ENCODE data around the gene CD9. TPM values are rescaled to one million over a fixed set of nuclear protein-coding genes. Genes with fewer than 3 reads are reported as not detected.
"Not testable (repeated sequence)": the region's sequence is repeated elsewhere in the genome, so short reads cannot be mapped to it uniquely, and the experiment has no call there.

Gene CD9
- 1 to 10 TPM; 2.1 to 9.8 (median 5.1) TPM for polyA plus RNA-seq

- Mint-ChIP-seq H3K36me3 (no peaks in the 10 kb centered on the region), H3K27me3 (ENCODE audit: low read depth in 3 of 3) (peaks cover 2 to 15% (median 14%) of the 10 kb centered on the region in 3 donors), H3K27ac (no peak within 1 kb of the TSS), H3K4me3 (peak within 1 kb of the TSS; percentile 12 to 70 (median 57)), H3K4me1 (peaks cover 15 to 18% of the 10 kb centered on the region in 2 donors), H3K9me3 (no peaks in the 10 kb centered on the region)
- DNase-seq: no peak
Observed at GRCh38 chr12:6200256-6201212, at the start of gene CD9. Gene CD9, plus strand, starts transcription at chr12:6200400. Its CDS starts 100 bp downstream, at chr12:6200500.

DNA sequence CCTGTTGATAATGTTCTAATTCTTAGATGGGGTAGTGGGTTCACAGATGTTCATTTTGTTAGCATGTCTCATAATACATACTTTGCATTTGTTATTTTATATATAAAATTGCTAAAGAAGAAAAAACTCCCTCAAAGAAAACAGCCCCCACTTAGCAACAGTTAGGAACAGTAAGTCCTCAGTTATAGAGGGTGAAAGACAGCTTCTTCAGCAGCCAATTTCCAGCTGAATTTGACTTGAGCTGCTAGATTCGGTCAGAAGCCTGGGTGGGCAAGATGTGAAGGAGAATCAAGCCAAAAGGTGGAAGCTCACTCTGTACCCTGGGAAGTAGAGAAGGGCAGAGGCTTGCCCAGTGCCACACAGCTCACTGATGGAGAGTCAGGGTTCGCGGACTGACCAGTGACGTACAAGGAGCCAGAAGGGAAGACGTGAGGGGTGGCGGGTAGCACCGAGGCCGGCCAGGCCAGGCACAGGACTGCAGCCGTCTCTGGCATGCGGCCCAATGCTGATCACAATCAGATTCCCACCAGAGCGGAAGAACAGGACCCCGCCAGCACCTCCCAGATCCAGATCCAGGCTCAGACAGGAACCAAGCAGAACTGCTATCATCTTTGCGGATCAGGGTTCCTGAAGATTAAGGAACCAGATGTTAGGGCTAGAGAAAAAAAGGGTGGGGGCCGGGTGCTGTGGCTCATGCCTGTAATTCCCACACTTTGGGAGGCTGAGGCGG, 45.3 kb upstream of the CD9 start:
- Mint-ChIP-seq H3K4me3 (no peak overlapping the region), H3K36me3 (no peaks in the 10 kb centered on the region), H3K27me3 (ENCODE audit: low read depth in 3 of 3) (peaks cover 0 to 8% (median 0%) of the 10 kb centered on the region in 3 donors), H3K27ac (no peak overlapping the region), H3K9me3 (no peaks in the 10 kb centered on the region), H3K4me1 (no peaks in the 10 kb centered on the region)
- no peak for DNase-seq

DNA sequence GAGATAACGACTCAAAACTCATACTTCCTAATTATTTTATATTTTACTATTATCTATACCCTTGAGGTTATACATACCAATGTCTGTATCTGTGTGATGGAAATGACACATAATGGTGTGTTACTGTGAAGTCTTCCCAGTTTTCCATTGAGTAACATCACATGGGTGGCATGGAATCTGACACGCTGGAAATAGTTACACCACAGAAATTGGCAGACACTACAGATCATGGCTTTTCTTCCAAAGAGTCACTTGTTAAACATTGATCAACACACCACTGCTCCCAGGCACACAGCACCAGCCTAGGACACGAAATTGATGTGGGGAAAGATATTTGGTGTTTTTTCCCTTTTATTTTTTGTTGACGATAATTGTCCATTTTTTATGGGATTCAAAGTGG, 42.7 kb upstream of the CD9 start:
- Mint-ChIP-seq H3K36me3 (no peaks in the 10 kb centered on the region), H3K27me3 (ENCODE audit: low read depth in 3 of 3) (peaks cover 2 to 11% (median 2%) of the 10 kb centered on the region in 3 donors), H3K27ac (no peak overlapping the region), H3K4me1 (no peaks in the 10 kb centered on the region), H3K9me3 (no peaks in the 10 kb centered on the region), H3K4me3 (no peak overlapping the region)
- no peak for DNase-seq

DNA sequence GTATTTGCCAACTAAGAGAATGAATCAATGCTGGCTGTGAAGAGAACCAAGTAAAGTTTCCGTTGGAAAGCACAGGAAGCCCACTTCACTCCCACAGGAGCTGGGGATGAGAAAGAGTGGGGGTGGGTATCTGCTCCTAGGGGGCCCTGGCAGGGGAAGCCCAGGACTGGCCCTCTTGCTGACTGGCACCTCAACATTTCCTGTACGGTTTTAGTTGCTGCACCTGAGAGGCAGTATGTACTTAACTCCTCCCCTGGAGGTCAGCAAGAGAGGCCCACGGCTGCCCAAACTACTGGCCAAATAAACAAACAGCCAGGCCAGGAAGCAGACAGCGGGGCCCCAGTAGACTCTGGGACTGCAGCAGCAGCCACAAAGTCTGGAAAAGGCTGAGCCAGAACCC, 41.9 kb upstream of the CD9 start:
- DNase-seq: no peak
- H3K9me3 Mint-ChIP-seq: no peaks in the 10 kb centered on the region
- no peaks in the 10 kb centered on the region for H3K36me3 Mint-ChIP-seq
- no peak overlapping the region for H3K27ac Mint-ChIP-seq
- H3K27me3 Mint-ChIP-seq (ENCODE audit: low read depth in 3 of 3): peaks cover 2 to 11% (median 4%) of the 10 kb centered on the region in 3 donors
- no peaks in the 10 kb centered on the region for H3K4me1 Mint-ChIP-seq
- H3K4me3 Mint-ChIP-seq: no peak overlapping the region

- Mint-ChIP-seq H3K4me3 (no peak overlapping the region), H3K9me3 (no peaks in the 10 kb centered on the region), H3K27me3 (ENCODE audit: low read depth in 3 of 3) (peaks cover 2 to 11% (median 4%) of the 10 kb centered on the region in 3 donors), H3K36me3 (no peaks in the 10 kb centered on the region), H3K27ac (no peak overlapping the region), H3K4me1 (no peaks in the 10 kb centered on the region)
- DNase-seq: no peak
Observed at GRCh38 chr12:6158749-6159148, 41.5 kb upstream of the CD9 start.

GRCh38 chr12:6159166-6160011, 40.8 kb upstream of the CD9 start:
- not testable (repeated sequence) for H3K9me3 Mint-ChIP-seq, DNase-seq, H3K36me3 Mint-ChIP-seq, H3K4me1 Mint-ChIP-seq, H3K27ac Mint-ChIP-seq, H3K4me3 Mint-ChIP-seq
- H3K27me3 Mint-ChIP-seq (ENCODE audit: low read depth in 3 of 3): peaks cover 2 to 11% (median 6%) of the 10 kb centered on the region in 3 donors

GRCh38 chr12:6160049-6160649, 40.1 kb upstream of the CD9 start:
- H3K9me3 Mint-ChIP-seq, H3K4me1 Mint-ChIP-seq, H3K36me3 Mint-ChIP-seq, H3K4me3 Mint-ChIP-seq, DNase-seq, H3K27ac Mint-ChIP-seq: not testable (repeated sequence)
- H3K27me3 Mint-ChIP-seq (ENCODE audit: low read depth in 3 of 3): peaks cover 2 to 11% (median 6%) of the 10 kb centered on the region in 3 donors

- no peak overlapping the region for H3K27ac Mint-ChIP-seq
Observed at GRCh38 chr12:6161124-6161882, 38.9 kb upstream of the CD9 start.

DNA sequence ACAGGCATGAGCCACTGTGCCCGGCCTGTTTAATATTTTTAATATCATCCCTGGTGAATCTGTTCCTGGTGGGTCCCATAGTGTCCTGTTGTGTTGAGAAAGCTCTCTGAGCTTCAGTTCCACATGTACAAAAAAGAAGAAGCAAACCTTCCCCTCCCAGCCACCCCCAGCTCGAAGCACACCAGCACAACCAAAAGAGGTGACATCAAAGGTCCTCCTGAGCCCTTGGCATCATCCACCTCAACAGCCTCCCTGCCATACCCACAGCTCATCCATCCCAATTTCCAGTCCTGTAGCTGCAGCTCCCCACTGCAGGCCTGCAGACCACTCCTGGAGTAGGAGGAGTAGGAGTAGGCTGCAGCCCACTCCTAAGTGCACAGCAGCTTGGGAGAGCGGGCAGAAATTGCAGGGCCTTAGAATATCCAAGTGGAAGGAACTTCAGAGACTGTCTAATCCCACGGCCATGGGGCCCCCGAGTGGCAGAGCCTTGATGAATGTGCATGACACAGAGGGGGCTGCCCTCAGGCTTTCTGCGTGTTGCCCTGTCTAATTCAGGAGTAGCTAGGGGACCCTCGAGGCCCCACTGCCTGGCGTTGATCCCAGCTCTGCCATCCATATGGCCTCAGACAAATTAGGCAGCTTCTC, 36.7 kb upstream of the CD9 start:
- Mint-ChIP-seq H3K9me3 (no peaks in the 10 kb centered on the region), H3K4me1 (peaks cover 7 to 15% of the 10 kb centered on the region in 2 donors), H3K27me3 (ENCODE audit: low read depth in 3 of 3) (peaks cover 3 to 7% (median 6%) of the 10 kb centered on the region in 3 donors), H3K4me3 (no peak overlapping the region), H3K27ac (peak overlapping the region in 1 of 6 donors; percentile 67), H3K36me3 (no peaks in the 10 kb centered on the region)
- no peak for DNase-seq

More at GRCh38 chr12:6161124-6161882, 38.9 kb upstream of the CD9 start:
- H3K4me3 Mint-ChIP-seq: no peak overlapping the region
- DNase-seq: no peak
- H3K36me3 Mint-ChIP-seq: no peaks in the 10 kb centered on the region
- no peaks in the 10 kb centered on the region for H3K9me3 Mint-ChIP-seq
- H3K27me3 Mint-ChIP-seq (ENCODE audit: low read depth in 3 of 3): peaks cover 2 to 9% (median 6%) of the 10 kb centered on the region in 3 donors
- no peaks in the 10 kb centered on the region for H3K4me1 Mint-ChIP-seq

GRCh38 chr12:6165395-6165794, 34.8 kb upstream of the CD9 start:
- H3K4me1 Mint-ChIP-seq: peaks cover 7 to 18% of the 10 kb centered on the region in 2 donors
- H3K9me3 Mint-ChIP-seq: no peaks in the 10 kb centered on the region
- H3K4me3 Mint-ChIP-seq: no peak overlapping the region
- no peak overlapping the region for H3K27ac Mint-ChIP-seq
- no peaks in the 10 kb centered on the region for H3K36me3 Mint-ChIP-seq
- DNase-seq: no peak
- H3K27me3 Mint-ChIP-seq (ENCODE audit: low read depth in 3 of 3): peaks cover 3 to 13% (median 5%) of the 10 kb centered on the region in 3 donors

DNA sequence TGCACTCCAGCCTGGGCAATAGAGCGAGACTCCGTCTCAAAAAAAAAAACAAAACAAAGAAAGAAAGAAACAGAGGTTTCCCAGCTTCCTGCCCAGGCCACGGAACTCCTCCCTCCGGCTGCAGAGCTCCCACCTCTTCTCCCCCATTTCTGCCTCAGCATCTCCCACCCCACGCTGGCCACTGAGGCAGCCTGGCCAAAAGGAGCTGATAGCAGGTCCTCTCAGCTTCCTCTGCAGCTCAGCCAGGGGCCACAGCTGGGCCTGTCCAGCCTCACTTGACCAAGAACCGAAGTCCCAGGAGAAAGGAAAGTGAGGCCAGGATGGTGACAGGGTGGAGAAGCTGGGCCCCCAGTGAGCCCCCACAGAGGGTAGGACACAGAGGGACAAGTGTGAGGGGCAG, 33.4 kb upstream of the CD9 start:
- H3K4me1 Mint-ChIP-seq: peaks cover 7 to 18% of the 10 kb centered on the region in 2 donors
- H3K36me3 Mint-ChIP-seq: no peaks in the 10 kb centered on the region
- peaks cover 2 to 10% (median 6%) of the 10 kb centered on the region in 3 donors for H3K27me3 Mint-ChIP-seq (ENCODE audit: low read depth in 3 of 3)
- DNase-seq: no peak
- peak overlapping the region in 1 of 6 donors; percentile 72 for H3K27ac Mint-ChIP-seq
- no peaks in the 10 kb centered on the region for H3K9me3 Mint-ChIP-seq
- H3K4me3 Mint-ChIP-seq: no peak overlapping the region

Measured in immature natural killer cell (primary cell).